GM21515 (cell line): ENCODE results near the gene LZTS2.
"Not testable (repeated sequence)": the region's sequence is repeated elsewhere in the genome, so short reads cannot be mapped to it uniquely, and the experiment has no call there.

ENCODE experiments used
- ATAC-seq: cut with Tn5 transposase; IDR thresholded peaks from one replicate; pipeline ENCODE4 v1.9.1; 2021; ENCODE audit not compliant: unreplicated experiment

The LZTS2 gene, protein sequence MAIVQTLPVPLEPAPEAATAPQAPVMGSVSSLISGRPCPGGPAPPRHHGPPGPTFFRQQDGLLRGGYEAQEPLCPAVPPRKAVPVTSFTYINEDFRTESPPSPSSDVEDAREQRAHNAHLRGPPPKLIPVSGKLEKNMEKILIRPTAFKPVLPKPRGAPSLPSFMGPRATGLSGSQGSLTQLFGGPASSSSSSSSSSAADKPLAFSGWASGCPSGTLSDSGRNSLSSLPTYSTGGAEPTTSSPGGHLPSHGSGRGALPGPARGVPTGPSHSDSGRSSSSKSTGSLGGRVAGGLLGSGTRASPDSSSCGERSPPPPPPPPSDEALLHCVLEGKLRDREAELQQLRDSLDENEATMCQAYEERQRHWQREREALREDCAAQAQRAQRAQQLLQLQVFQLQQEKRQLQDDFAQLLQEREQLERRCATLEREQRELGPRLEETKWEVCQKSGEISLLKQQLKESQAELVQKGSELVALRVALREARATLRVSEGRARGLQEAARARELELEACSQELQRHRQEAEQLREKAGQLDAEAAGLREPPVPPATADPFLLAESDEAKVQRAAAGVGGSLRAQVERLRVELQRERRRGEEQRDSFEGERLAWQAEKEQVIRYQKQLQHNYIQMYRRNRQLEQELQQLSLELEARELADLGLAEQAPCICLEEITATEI

DNA sequence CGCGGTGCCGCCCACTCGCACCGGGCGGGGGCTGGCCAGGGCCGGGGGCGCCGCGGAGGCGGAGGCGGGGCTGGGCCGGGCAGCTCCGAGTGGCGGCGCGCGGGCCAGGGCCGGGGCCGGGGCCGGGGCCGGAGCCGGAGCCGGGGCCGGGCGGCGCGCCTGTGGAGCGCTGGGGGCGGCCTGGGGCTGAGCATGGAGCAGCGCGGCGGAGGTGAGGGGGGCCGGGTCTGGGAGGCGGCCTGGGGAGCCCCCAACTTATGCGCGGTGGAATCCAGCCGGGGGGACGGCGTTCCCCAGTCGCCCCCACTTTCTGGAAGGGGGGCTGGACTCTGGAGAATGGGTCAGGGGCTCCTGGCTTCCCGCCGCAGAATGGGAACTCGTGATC, at the start of gene LZTS2:
Gene LZTS2, plus strand, starts transcription at position 67 of the 385 bp plus-strand sequence. CDS start 2,731 bp downstream, outside the sequence.
- peak; percentile 7 for ATAC-seq

DNA sequence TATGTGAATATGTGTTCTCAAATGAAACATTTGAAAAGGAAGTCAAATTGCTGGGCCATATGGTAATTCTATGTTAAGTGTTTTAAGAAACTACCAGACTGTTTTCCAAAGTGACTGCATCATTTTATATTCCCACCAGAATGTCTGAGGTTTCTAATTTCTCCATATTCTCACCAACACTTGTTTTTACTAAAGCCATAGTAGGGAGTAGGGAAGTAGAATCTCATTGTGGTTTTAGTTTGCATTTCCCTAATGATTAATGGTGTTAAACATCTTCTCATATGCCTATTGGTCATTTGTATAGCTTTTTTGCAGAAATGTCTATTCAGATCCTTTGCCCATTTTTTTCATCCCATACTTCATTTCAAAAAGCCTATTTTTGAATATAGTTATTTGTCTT, 39.4 kb upstream of the LZTS2 start:
- ATAC-seq = no peak

DNA sequence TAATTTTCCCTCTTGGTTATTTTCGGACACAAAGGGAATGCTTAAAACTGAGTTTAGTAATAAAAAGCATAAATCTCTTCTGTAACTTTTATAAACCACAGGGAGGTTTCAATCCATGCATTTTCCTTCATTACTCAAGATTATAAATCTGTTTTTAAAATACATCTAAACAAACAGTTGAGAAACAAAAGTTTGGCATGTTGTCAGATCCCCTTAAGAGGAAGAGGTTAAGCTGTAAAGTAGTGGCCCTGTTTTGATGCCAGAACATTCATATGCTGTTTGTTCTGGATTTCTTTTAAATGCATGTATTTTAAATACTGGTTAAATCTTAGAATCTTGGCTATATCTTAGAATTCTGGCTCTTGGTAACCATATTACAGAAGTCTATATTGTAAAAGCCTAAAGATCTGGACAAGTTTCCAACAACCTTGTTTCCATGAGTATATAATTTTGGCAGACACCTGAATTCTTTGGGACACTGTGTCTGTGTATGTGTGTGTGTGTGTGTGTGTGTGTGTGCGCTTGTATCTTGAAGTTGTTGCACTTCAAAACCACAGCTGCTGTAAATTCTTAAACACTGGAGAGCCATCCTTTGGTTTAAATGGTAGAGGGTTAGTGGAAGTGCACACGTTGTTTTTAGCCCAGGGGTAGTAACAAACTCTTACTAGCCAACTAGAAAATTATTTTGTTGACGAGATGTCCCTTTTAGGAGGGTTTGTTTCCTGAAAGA, 37.1 kb upstream of the LZTS2 start:
- no peak for ATAC-seq

DNA sequence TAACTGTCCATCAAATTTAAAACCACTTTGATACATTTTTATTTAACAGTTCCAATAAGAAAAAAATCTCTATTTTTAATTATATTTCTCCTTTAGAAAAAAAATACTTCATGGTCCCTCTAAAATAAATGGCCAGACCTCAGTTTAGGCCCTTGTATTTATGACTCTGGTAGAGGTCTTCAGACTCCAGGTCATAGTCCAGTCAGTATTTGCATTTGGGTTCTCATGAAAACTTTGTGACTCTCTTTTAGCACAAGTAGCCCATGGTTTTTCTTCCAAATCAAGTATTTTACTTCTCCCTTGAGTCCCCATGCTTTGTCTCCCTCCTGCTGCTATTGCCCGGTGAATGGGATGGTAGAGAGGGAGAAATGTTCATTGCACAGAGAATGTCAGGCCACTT, 35.8 kb upstream of the LZTS2 start:
- ATAC-seq = no peak

DNA sequence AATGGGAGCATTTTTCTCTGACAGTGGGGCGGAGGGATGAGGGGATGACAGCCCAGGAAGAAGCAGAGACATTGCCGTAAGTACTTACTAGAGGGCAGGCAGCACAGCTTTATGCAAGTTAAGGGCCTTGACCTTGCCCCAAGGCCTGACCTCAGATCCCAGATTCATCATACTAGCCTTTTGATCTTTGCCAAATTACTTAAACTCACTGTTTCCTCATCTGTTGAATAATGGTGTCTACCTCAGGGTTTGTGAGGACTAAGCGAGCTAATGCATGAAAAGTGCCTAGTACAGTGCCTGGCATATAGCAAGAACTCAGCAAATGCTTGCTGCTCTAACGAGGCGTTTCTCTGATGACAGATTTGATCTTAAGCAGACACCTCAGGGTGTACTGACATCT, 33.8 kb upstream of the LZTS2 start:
- no peak for ATAC-seq

DNA sequence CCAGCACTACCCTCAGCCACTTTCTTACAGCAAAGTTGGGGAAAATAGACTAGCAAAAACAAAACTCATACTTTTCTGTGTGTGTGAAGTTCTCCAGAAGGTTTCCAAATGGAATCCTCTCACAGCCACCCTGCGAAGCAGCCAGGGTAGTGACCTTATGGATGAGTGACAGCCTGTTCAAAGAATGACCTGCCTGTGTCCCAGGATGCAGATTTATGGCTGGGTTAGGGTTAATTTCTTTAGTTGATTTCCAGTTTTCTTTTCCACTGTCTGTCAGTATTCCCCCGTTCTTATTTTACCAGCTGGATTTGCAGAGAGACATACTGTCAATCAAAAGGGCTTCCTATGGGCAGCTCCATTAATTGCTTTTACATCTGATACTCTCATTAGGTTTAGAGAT, 32.7 kb upstream of the LZTS2 start:
- ATAC-seq = no peak

DNA sequence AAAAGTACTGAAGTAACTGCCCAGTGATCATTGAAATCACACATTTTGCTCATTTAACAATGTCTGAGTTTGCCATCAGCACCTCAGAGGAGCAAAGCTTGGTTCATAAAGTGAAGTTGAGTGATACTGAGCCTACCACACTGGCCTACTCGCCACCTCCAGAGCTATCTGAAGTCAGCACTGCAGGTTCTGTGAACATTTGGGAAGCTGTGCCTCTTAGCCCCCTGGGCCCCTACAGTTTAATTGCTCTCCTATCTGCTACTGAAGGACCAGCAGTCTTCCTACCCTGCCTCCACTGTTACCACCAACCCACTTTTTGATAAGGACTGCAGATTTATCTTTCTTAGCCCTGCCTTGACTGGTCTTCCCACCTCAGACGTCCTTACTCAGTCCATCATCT, 32.3 kb upstream of the LZTS2 start:
- no peak for ATAC-seq

DNA sequence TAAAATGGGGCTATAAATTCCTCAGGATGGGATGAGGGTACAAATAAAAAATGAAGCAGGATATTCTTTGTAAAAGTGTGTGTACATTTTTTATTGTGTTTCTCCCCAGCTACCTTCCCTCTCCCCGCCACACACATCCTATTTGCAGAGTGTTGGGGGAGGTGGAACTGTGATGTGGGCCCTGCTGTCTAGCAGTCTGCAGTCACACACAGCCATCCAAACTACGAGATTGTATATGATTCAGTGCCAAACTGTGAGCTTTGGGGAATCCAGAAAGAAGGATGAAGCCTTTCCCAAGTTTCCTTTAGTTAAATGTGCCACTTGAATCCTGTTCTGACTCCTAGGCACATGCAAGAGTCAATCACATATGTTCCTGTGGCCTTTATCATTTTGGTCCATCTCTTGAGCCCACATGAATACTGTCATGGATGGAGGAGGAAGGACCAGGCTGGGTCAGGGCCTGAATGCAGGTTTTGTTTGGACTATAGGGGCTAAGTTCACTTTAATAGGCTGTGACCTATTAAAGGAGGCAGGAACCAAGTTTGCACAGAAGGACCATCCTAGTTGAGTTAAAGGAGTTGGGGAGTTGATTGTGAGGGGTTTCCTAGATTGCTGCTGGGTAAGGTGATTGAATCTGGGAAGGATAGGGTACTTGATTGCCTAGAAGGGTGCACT, 31.4 kb upstream of the LZTS2 start:
- no peak for ATAC-seq

DNA sequence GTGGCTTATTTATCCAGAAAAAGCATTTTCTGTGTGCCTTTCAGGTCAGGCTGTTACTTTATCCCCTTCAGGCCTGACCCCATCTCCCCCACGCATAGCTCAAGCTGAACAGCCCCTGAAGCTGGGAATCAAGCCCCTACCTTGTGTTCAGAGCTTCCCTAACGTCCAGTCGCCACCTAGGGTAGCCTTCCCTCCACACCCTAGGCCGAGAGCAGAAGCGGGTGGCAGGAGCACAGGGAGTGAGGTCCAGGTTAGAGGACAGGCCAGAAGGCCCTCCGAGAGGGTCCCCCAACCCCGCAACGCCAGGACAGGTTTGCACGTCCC, 30.8 kb upstream of the LZTS2 start:
- no peak for ATAC-seq

DNA sequence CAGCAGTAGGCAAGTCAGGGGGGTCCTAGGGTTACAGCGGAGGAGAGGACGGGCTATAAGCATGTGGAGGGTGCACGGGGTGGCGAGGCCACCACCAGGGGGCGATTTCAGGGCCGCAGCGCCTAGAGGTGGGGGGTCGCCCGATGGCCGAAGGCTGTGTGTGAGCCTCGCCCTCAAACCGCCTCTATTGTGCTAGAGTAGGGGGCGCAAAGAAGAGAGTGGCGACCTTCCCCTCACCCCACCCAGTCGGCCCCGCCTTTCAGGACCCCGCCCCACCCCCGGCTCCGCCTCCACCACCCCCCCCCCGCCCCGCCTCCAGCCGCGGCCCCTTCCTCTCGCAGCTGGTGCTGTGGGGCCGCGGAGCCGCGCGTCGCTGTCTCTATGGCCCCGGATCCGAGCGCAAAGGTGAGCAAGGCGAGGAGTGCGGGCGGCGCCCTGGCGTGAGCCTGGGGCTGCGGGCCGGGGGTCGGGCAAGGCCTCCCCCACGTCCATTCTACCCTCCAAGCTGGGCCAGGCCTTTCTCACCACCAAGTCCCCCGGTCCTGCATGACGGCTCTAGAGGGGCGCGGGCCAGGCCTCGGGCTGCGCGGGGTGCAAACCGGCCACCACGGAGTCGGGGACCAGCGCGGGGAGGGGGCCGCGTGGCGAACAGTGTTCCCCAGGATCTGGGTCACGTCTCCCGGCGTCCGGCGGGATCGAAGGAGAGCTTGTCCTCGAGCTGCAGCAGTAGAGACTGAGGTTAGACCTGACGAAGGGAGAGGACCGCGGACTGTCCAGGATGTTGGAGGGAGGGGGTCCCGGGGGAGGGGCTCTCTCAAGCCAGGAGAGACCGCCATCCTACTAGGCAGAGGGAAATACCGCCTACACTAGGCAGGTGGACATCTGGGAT, 30.2 kb upstream of the LZTS2 start, which contains the start of gene SEMA4G:
Gene SEMA4G, plus strand, starts transcription at position 318 of the 889 bp plus-strand sequence. CDS start 3,409 bp downstream, outside the sequence.
- ATAC-seq = no peak

DNA sequence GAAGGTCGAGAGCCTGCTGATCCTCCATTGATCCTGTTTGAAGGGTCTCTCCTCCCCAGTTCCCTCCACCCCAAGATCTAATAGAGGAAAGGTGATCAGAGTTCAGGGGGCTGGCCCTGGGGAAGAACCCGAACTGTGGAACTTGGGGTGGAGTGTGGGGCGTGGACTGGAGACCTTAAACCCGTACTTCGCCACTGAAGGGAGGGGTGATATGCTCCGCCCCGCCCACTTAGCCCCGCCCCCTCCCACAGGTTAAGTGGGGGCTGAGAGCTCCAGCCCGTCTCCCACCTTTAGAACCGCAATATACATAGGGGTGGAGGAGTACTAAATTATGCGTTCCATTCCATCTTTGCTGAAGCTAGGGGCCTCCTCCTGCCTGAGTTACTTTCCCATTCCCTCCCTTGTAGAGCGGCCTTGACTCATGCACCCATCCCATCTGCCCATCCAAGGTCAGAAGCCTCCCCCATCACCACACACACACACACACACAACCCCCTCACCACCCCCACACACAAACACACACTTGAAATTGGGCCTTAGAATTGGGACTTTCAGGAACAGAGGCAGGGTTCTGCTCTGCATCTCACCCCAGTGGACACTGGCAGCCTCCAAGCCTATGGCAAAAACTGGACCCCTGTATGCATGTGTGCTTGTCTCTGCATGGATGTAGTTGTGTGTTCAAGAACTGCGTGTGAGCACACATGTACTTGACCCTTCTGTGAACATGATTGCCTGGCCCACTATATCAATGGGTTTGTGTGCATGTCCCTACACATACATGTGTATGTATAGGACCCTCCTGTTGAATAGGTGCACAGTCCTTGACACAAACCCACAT, 29.3 kb upstream of the LZTS2 start:
- ATAC-seq = no peak

DNA sequence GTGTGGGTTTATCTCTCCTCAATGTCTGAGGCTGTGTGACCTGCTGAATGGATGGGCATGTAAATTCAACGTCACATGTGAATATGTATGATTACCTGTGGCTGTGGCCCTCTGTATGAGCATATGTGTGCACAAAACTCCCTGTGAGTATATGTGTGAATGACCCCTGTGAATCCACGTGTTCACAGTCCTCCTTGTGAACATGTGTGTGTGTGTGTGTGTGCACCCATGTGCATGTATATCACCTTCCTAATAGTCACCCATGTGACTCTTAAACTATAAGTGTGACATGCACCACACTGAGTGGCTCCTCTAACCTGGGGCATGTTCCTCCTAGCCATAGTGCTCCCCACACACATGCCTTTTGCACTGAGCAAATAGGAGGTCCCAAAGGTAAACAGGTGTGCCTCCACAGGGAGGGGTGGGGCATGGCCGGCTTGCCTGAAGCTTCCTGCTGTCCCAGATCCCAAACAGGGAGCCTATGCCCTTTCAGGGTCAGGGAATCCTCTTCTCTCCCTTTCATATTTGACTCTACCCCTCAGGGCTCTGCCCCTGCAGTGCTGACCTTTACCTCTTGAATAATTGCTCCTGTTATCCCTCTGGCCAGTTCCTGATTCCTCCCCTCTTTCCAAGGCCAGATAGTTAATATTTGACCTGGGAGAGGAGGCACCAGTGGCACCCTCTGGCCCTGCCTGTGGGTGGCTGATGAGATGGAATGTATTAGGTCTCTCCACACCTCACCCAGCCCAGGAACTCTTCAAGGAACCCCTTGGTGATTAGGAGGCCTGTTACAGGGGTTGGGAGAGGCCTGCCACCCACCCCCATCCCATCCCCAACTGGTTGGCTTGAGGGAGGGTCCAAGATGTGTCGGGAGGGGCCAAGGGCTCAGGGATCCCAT, 28.4 kb upstream of the LZTS2 start:
- no peak for ATAC-seq

DNA sequence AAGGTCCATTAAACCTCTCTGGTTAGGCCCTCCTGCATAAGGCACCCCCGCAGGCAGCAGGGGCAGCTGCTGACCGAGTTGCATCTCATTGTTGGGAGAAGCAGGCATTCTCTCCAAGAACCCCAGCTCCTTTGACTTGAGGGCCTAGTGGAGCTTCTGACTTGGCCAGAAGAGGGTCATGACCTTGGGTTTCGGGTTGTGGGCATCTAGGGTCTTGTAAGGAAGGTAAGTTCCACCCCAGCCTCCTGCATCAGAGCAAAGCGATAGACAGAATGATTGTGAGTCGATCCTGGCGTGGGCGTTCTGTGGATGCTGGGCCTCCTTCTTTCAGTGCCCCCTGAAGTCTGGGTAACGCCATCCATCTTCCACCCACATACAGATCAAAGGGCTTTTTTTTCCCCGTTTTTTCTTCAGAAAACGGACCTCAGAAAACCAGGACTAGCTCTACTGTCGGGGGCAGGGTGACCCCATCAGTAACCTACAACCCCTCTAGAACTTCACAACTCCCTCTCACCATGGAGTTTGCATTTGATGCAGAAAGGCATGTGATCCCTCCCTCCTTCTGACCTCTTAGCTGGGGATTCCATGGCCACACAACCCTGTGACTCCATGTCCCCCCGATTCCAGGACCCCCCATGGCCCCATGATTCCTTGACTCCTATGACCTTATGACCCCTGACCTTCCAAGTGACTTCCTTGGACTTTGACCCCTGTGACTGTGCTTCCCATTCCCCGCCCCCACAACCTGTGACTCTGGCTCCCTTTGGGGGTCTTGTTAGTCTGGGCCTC, 27.3 kb upstream of the LZTS2 start:
- no peak for ATAC-seq

DNA sequence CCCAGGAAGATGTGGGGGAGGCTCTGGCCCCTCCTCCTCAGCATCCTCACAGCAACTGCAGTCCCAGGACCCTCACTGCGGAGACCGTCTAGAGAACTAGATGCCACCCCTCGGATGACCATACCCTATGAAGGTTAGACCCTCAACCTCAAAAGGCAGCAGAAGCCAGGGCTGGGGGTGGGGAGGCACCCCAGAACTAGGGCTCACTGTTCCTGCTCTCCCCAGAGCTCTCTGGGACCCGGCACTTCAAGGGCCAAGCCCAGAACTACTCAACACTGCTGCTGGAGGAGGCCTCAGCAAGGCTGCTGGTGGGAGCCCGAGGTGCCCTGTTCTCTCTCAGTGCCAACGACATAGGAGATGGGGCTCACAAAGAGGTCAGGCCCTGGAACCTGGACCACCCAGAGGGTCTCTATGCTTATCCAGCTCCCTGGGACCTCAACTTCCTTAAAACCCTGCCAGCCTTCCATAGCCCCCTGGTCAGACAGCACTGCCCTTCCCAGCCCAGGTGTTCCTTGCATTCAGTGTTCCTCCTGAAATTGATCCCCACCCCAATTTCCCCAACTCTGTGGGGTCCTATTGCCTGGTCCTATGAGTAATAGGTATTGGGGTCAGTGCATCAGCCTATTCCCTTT, 26.6 kb upstream of the LZTS2 start:
- ATAC-seq = no peak

DNA sequence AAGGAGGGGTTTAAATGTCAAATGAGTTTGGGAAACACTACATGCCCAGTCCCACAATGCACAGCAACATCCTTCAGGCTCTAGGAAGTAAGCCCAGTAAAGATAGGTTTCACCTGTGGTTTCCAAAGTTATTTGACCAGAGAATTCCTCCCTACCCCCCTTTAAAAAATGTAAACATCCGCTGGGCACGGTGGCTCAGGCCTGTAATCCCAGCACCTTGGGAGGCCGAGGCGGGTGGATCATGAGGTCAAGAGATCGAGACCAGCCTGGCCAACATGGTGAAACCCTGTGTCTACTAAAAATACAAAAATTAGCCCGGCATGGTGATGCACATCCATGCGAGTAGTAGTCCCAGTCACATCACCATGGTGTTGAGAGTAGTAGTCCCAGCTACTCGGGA, 24.2 kb upstream of the LZTS2 start:
- not testable (repeated sequence) for ATAC-seq

DNA sequence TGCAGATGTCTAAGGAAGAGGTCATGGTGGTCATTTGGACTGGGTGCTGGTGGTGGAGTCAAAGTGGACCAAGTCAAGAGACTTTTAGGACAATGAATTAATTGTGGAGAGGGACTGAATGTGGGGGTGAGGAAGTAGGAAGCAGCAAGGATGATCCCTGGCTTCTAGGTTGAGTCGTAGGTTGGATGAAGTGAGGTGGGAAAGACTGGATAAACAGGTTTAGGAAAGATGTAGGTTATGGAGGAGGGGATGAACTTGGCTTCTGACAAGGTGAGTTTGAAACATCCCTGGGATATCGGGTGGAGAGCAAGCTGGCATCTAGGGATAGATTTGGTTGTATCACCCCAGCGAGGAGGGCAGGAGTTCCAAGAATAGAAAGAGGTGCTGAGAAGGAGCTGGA, 22.7 kb upstream of the LZTS2 start:
- ATAC-seq = no peak

DNA sequence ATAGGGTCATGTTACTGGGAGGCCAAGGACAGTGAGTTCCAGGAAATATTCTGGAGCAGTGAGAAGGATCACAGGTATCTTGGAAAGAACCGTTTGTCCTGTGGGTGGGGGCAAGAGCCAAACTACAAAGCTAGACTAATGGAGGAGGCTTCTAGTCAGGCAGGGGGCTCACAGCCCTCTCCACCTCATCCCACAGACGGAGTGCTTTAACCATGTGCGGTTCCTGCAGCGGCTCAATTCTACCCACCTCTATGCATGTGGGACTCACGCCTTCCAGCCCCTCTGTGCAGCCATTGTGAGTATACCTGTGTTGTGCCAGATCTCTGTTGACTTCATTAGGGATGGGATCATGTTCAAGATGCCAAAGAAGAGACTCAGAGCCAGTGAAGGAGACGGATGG, 22.2 kb upstream of the LZTS2 start:
- no peak for ATAC-seq
